HL-60 (cell line): ENCODE data around the gene NMNAT2.
A peak's percentile ranks its signal among the peaks of the same experiment; 100 is the strongest.

ENCODE experiments used
- DNase-seq, 2 experiments: peaks; one replicate each; pipeline ENCODE4 v3.0.0-alpha.2; 2010 to 2020; ENCODE audit warnings: low read depth in 1 of 2, low spot score in 1 of 2
- H3K27ac ChIP-seq: fragments of 250-450 bp; sonication (Bioruptor Pico); replicated peaks from 2 replicates; pipeline ENCODE4 v1.5.1; 2020; ENCODE audit warnings: mild to moderate bottlenecking, moderate library complexity
- H3K27me3 ChIP-seq: fragments of 250-450 bp; sonication (Bioruptor Pico); 2 replicates; pipeline ENCODE4 v1.5.1; 2021; ENCODE audit warnings: mild to moderate bottlenecking, moderate library complexity; ENCODE audit not compliant: insufficient read depth, poor library complexity, severe bottlenecking
- H3K4me3 ChIP-seq: replicated peaks from 2 replicates; pipeline ENCODE4 v1.5.1; 2011; ENCODE audit warnings: mild to moderate bottlenecking, control low read depth, low read length; ENCODE audit not compliant: insufficient read depth
- CTCF ChIP-seq: IDR thresholded peaks from one replicate; pipeline ENCODE4 v1.5.1; 2011; ENCODE audit warnings: low read length, control low read depth, inconsistent platforms; ENCODE audit not compliant: insufficient read depth
- GABPA ChIP-seq: IDR thresholded peaks from 2 replicates; pipeline ENCODE4 v1.6.1; 2012; ENCODE audit warnings: low read depth
- POLR2AphosphoS5 ChIP-seq: IDR thresholded peaks from 2 replicates; pipeline ENCODE4 v1.6.1; 2012; ENCODE audit warnings: low read depth
- SPI1 ChIP-seq: IDR thresholded peaks from 2 replicates; pipeline ENCODE4 v1.6.1; 2012; ENCODE audit warnings: low read depth, mild to moderate bottlenecking, borderline replicate concordance
- TF ChIP-seq, protein P1 (sequence below): IDR thresholded peaks from 2 replicates; pipeline ENCODE4 v1.6.1; 2012; ENCODE audit warnings: low read depth; ENCODE audit not compliant: insufficient replicate concordance

The NMNAT2 gene

GRCh38 chr1:183267646-183268431 lies 150.3 kb downstream of the NMNAT2 start:
- no peak for DNase-seq
- H3K4me3 ChIP-seq: no peak overlapping the region
- TF ChIP-seq POLR2AphosphoS5 (no peak), CTCF (no peak), SPI1 (no peak), GABPA (no peak)
- TF ChIP-seq, protein P1, sequence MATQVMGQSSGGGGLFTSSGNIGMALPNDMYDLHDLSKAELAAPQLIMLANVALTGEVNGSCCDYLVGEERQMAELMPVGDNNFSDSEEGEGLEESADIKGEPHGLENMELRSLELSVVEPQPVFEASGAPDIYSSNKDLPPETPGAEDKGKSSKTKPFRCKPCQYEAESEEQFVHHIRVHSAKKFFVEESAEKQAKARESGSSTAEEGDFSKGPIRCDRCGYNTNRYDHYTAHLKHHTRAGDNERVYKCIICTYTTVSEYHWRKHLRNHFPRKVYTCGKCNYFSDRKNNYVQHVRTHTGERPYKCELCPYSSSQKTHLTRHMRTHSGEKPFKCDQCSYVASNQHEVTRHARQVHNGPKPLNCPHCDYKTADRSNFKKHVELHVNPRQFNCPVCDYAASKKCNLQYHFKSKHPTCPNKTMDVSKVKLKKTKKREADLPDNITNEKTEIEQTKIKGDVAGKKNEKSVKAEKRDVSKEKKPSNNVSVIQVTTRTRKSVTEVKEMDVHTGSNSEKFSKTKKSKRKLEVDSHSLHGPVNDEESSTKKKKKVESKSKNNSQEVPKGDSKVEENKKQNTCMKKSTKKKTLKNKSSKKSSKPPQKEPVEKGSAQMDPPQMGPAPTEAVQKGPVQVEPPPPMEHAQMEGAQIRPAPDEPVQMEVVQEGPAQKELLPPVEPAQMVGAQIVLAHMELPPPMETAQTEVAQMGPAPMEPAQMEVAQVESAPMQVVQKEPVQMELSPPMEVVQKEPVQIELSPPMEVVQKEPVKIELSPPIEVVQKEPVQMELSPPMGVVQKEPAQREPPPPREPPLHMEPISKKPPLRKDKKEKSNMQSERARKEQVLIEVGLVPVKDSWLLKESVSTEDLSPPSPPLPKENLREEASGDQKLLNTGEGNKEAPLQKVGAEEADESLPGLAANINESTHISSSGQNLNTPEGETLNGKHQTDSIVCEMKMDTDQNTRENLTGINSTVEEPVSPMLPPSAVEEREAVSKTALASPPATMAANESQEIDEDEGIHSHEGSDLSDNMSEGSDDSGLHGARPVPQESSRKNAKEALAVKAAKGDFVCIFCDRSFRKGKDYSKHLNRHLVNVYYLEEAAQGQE: no peak
- H3K27ac ChIP-seq: no peak overlapping the region
- no peaks in the 10 kb centered on the region for H3K27me3 ChIP-seq

GRCh38 chr1:183263886-183264602 lies 154.1 kb downstream of the NMNAT2 start:
- TF ChIP-seq GABPA: no peak
- TF ChIP-seq POLR2AphosphoS5: no peak
- no peak for TF ChIP-seq SPI1
- H3K4me3 ChIP-seq: no peak overlapping the region
- DNase-seq: no peak
- no peak overlapping the region for H3K27ac ChIP-seq
- no peaks in the 10 kb centered on the region for H3K27me3 ChIP-seq

- H3K27ac ChIP-seq: no peak overlapping the region
- H3K4me3 ChIP-seq: no peak overlapping the region
- no peak for DNase-seq
- H3K27me3 ChIP-seq: no peaks in the 10 kb centered on the region
- no peak for TF ChIP-seq GABPA
- no peak for TF ChIP-seq SPI1
- no peak for TF ChIP-seq POLR2AphosphoS5
- no peak for TF ChIP-seq CTCF
- TF ChIP-seq, protein P1: no peak
Measured at GRCh38 chr1:183262628-183263200, 155.5 kb downstream of the NMNAT2 start.

GRCh38 chr1:183259924-183260323 lies 158.3 kb downstream of the NMNAT2 start:
- Histone ChIP-seq H3K4me3 (no peak overlapping the region), H3K27ac (peak overlapping the region; percentile 18), H3K27me3 (no peaks in the 10 kb centered on the region)
- TF ChIP-seq CTCF (no peak), SPI1 (peak; percentile 53; the same call in 1 of the 2 replicates)
- DNase-seq: peak in 1 of 2 experiments; percentile 77
